Thyroid gland (tissue), 4 donors: ENCODE measurements around the gene MAGEB17. TPM values are rescaled to one million over a fixed set of nuclear protein-coding genes. Genes with fewer than 3 reads are reported as not detected.

ENCODE experiments used
- DNase-seq, 2 donors: peaks; one replicate each; pipeline ENCODE4 v3.0.0-alpha.2; 2019
- H3K27ac ChIP-seq, 3 donors: fragments of 200-600 bp; sonication (generic); 1 replicate in 2 of 3; 2 replicates in 1 of 3; pipeline ENCODE4 v1.5.1; 2016 to 2019; ENCODE audit warnings: mild to moderate bottlenecking in 1 of 3, moderate library complexity in 1 of 3
- H3K27me3 ChIP-seq: fragments of 200-600 bp; sonication (generic); one replicate; pipeline ENCODE4 v1.5.1; 2019
- H3K36me3 ChIP-seq, 2 donors: fragments of 200-600 bp; sonication (generic); one replicate each; pipeline ENCODE4 v1.5.1; 2016 to 2019
- H3K4me1 ChIP-seq, 2 donors: fragments of 200-600 bp; sonication (generic); one replicate each; pipeline ENCODE4 v1.5.1; 2017 to 2019
- H3K4me3 ChIP-seq, 3 donors: fragments of 200-600 bp; sonication (generic); replicated peaks in 1 of 3; 1 replicate in 2 of 3; 2 replicates in 1 of 3; pipeline ENCODE4 v1.5.1; 2016; ENCODE audit warnings: mild to moderate bottlenecking in 1 of 3
- H3K9me3 ChIP-seq: fragments of 200-600 bp; sonication (generic); one replicate; pipeline ENCODE4 v1.5.1; 2017
- POLR2A ChIP-seq, 2 donors: fragments of 450-650 bp; IDR thresholded peaks; one replicate each; pipeline ENCODE4 v1.6.1; 2017; ENCODE audit warnings: antibody characterized with exemption in 2 of 2, mild to moderate bottlenecking in 2 of 2, moderate library complexity in 1 of 2
- WGBS, 2 donors: methylation state at CpG; one replicate each; pipeline ENCODE4 v1.1.5; 2017; 5-methylcytosine and 5-hydroxymethylcytosine counted together
- intact Hi-C: fragments of 100-400 bp; cut with DNase I; formaldehyde crosslinking; loops from one replicate; pipeline ENCODE4 v1.15.1; 2023
- total RNA-seq, 4 donors: library from RNA; depleted of rRNA; stranded (reverse); fragments of >200 nt; gene quantifications; one replicate each; pipeline ENCODE4 v1.2.3, GENCODE V29; 2016
- TF ChIP-seq, protein P1 (sequence below), 6 experiments: fragments of 200-600 bp in 3 of 6; fragments of 450-650 bp in 3 of 6; sonication (generic) in 3 of 6; IDR thresholded peaks; one replicate each; pipeline ENCODE4 v1.5.1; 2016 to 2019; ENCODE audit warnings: antibody characterized with exemption in 6 of 6, mild to moderate bottlenecking in 2 of 6, inconsistent platforms in 1 of 6, moderate library complexity in 1 of 6

Gene MAGEB17
- total RNA-seq, 4 donors from 2014 or later = 0.33 to 0.40 (median 0.39) TPM; not detected in 1

DNA sequence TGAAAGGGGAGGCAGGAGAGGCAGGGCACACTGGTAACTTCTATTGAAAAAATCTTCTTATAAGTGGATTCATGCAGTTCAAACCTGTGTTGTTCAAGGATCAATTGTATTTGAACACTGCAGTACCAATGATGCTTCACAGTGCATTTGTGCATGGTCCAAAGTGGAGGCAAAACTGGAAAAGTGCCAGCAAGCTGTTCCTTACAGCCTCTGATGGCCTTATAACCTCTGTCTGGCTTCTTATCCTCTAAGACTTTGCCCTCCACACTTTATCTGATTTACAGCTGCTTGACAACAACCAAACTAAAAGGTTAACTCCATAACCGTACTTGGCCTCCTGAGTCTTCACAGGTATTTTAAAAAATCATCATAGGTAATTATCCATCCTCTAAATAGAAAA lies 40.4 kb downstream of the MAGEB17 start:
- intact Hi-C loops = no loop called here

DNA sequence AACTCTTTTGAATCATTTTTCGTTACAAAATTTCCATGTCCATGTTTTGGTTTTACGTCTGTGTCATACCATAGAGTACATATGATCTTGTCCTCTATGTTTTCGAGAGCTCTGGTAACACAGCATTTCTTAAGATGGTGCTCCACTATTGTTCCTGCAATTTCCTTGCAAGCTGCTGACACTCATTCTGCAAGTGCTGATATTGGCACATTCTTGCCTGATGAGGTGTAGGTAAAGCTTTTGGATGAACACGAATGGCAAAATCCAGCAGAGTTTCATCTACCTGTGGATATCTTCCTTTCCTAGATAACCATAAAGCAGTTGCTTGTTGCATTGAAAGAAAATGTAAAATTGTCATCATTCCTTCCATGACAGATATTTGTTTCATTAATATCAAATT lies 41.3 kb downstream of the MAGEB17 start:
- Histone ChIP-seq H3K36me3 (no peaks in the 10 kb centered on the region), H3K27me3 (no peaks in the 10 kb centered on the region), H3K4me1 (no peaks in the 10 kb centered on the region), H3K27ac (no peak overlapping the region), H3K4me3 (no peak overlapping the region), H3K9me3 (no peaks in the 10 kb centered on the region)
- intact Hi-C loops = no loop called here
- TF ChIP-seq, protein P1, sequence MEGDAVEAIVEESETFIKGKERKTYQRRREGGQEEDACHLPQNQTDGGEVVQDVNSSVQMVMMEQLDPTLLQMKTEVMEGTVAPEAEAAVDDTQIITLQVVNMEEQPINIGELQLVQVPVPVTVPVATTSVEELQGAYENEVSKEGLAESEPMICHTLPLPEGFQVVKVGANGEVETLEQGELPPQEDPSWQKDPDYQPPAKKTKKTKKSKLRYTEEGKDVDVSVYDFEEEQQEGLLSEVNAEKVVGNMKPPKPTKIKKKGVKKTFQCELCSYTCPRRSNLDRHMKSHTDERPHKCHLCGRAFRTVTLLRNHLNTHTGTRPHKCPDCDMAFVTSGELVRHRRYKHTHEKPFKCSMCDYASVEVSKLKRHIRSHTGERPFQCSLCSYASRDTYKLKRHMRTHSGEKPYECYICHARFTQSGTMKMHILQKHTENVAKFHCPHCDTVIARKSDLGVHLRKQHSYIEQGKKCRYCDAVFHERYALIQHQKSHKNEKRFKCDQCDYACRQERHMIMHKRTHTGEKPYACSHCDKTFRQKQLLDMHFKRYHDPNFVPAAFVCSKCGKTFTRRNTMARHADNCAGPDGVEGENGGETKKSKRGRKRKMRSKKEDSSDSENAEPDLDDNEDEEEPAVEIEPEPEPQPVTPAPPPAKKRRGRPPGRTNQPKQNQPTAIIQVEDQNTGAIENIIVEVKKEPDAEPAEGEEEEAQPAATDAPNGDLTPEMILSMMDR (IDR thresholded peaks at IDR 0.05) = no peak
- no peak for TF ChIP-seq POLR2A (IDR thresholded peaks at IDR 0.05)
- WGBS, 2 donors = 75 to 80% methylated on average over 4 of the region's 4 CpGs
- DNase-seq = no peak

More for the DNA sequence above, 40.4 kb downstream of the MAGEB17 start:
- H3K27me3 ChIP-seq = no peaks in the 10 kb centered on the region
- H3K4me1 ChIP-seq = no peaks in the 10 kb centered on the region
- H3K36me3 ChIP-seq = no peaks in the 10 kb centered on the region
- TF ChIP-seq POLR2A (IDR thresholded peaks at IDR 0.05) = no peak
- H3K27ac ChIP-seq = no peak overlapping the region
- WGBS, 2 donors = 96 to 100% methylated on average over 1 of the region's 1 CpG
- no peak overlapping the region for H3K4me3 ChIP-seq
- no peak for DNase-seq
- no peaks in the 10 kb centered on the region for H3K9me3 ChIP-seq

DNA sequence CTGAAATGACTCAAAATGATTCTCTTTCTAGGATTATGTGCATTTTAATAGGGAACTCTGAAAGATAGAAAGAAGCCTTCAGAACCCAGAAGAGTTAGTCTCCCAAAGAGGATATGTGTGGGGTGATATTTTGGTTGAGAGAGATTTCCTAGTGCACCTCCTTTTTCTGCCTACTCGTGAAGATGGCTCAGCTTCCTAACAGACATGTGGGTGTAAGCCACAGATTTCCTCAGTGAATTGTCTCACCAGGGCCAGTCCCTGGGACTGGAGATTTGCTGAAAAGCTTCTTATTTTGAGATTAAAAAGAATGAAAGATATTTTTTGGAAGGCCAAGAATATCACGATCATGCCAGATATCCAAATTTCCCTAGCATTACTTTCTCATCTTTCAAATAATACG lies 42.8 kb downstream of the MAGEB17 start:
- H3K9me3 ChIP-seq = no peaks in the 10 kb centered on the region
- H3K4me1 ChIP-seq = no peaks in the 10 kb centered on the region
- H3K36me3 ChIP-seq = no peaks in the 10 kb centered on the region
- H3K27me3 ChIP-seq = no peaks in the 10 kb centered on the region
- H3K4me3 ChIP-seq = no peak overlapping the region
- H3K27ac ChIP-seq = no peak overlapping the region
- intact Hi-C loops = no loop called here
- TF ChIP-seq, protein P1 (IDR thresholded peaks at IDR 0.05) = no peak
- TF ChIP-seq POLR2A (IDR thresholded peaks at IDR 0.05) = no peak
- 69 to 83% methylated on average over 3 of the region's 3 CpGs for WGBS, 2 donors
- no peak for DNase-seq

DNA sequence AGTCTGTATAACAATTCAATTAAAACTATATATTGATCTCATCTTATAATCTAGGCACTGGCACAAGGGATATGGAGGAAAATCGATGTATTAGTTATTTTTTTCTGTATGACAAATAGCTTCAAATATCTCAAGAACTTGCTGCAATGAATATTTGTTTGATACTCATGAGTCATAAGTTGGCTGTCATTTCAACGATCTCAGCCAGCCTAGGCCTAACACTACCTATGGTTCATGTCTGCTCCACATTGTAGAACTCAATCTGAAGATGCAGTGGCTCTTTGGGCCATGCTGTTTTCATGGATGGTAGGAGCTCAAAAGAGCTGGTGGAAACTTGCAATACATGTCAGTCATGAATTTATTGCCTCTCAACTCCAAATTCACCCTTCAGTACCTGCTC lies 44.7 kb downstream of the MAGEB17 start:
- Histone ChIP-seq H3K4me3 (no peak overlapping the region), H3K4me1 (no peaks in the 10 kb centered on the region), H3K27me3 (no peaks in the 10 kb centered on the region), H3K9me3 (no peaks in the 10 kb centered on the region), H3K36me3 (no peaks in the 10 kb centered on the region), H3K27ac (no peak overlapping the region)
- intact Hi-C loops = no loop called here
- TF ChIP-seq, protein P1 (IDR thresholded peaks at IDR 0.05) = no peak
- no peak for TF ChIP-seq POLR2A (IDR thresholded peaks at IDR 0.05)
- DNase-seq = no peak
- 86 to 88% methylated on average over 2 of the region's 2 CpGs for WGBS, 2 donors

DNA sequence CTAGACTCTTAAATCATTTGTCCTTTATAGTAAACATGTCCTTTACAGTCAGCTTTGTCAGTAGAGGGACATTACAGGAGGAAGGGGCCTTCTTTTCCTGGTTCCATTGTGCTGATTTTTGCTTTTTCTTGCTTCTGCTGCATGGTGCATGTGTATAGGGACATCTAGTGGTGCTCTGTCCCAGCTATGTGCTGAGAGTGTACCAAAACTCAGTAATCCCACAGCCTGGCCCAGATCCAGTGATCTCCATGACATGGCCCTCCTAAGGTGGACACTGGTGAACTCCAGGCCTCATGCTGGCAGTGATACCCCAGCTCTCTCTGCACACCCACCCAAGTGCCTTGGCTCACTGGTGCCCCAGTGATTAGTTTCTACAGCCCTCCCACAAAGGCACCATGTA lies 45.2 kb downstream of the MAGEB17 start:
- TF ChIP-seq, protein P1 (IDR thresholded peaks at IDR 0.05) = no peak
- TF ChIP-seq POLR2A (IDR thresholded peaks at IDR 0.05) = no peak
- no peaks in the 10 kb centered on the region for H3K4me1 ChIP-seq
- no peak overlapping the region for H3K27ac ChIP-seq
- H3K9me3 ChIP-seq = no peaks in the 10 kb centered on the region
- no peaks in the 10 kb centered on the region for H3K36me3 ChIP-seq
- intact Hi-C loops = no loop called here
- H3K27me3 ChIP-seq = no peaks in the 10 kb centered on the region
- no peak for DNase-seq
- no peak overlapping the region for H3K4me3 ChIP-seq

DNA sequence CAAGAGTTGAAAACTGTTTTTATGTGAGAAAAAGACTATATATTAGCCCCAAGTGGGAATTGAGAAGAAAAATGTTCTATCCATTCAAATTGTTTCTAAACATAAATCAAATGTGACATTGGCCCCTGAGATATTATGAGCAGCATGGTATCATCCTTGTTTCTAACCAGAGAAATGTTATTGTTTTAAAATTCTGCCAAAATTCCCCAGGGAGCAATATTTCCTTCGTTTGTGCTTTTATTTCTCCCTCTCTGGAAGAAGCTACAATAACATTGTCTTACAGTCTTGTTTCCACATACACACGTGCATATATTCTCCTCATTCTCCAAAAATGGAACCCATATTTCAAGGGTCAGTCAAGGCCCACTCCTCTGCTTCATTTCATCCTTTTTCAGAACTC lies 46.7 kb downstream of the MAGEB17 start:
- Histone ChIP-seq H3K36me3 (no peaks in the 10 kb centered on the region), H3K9me3 (no peaks in the 10 kb centered on the region), H3K4me1 (no peaks in the 10 kb centered on the region), H3K27ac (no peak overlapping the region), H3K4me3 (no peak overlapping the region), H3K27me3 (no peaks in the 10 kb centered on the region)
- no peak for DNase-seq
- WGBS, 2 donors = 47 to 59% methylated on average over 2 of the region's 2 CpGs
- TF ChIP-seq, protein P1 (IDR thresholded peaks at IDR 0.05) = no peak
- no peak for TF ChIP-seq POLR2A (IDR thresholded peaks at IDR 0.05)
- intact Hi-C loops = no loop called here
